GM10266 (cell line): ENCODE measurements around the gene FARP1.

Experiments used
- DNase-seq: peaks from one replicate; pipeline ENCODE4 v3.0.0; 2012; ENCODE audit errors: extremely low spot score
- CTCF ChIP-seq: IDR thresholded peaks from 2 replicates; pipeline ENCODE4 v1.5.1; 2012; ENCODE audit warnings: mild to moderate bottlenecking, low read depth; ENCODE audit not compliant: control insufficient read depth, insufficient read depth; ENCODE audit errors: missing control alignments

The FARP1 gene

GRCh38 chr13:98184792-98185191 lies 41.9 kb downstream of the FARP1 start:
- no peak for TF ChIP-seq CTCF
- DNase-seq = no peak

- DNase-seq = no peak
Observed at GRCh38 chr13:98187155-98187964, 44.5 kb downstream of the FARP1 start.

GRCh38 chr13:98187965-98188261 lies 45.0 kb downstream of the FARP1 start:
- no peak for TF ChIP-seq CTCF
- DNase-seq = no peak

More at GRCh38 chr13:98187155-98187964, 44.5 kb downstream of the FARP1 start:
- TF ChIP-seq CTCF = no peak

GRCh38 chr13:98188544-98189166 lies 45.8 kb downstream of the FARP1 start:
- TF ChIP-seq CTCF = no peak
- DNase-seq = no peak

GRCh38 chr13:98189841-98190505 lies 47.1 kb downstream of the FARP1 start:
- DNase-seq = no peak
- no peak for TF ChIP-seq CTCF

- no peak for TF ChIP-seq CTCF
- DNase-seq = no peak
Observed at GRCh38 chr13:98190889-98191444, 48.1 kb downstream of the FARP1 start.
